ENCODE results near the gene STRIP2.

GRCh38 chr7:129401967-129402860 lies 32.0 kb upstream of the STRIP2 start:
- no peak for TF ChIP-seq CTCF (IDR thresholded peaks at IDR 0.05; ENCODE audit: poor library complexity, severe bottlenecking)
- no peak for TF ChIP-seq EZH2 (IDR thresholded peaks at IDR 0.05; ENCODE audit: borderline replicate concordance, insufficient read depth, low read length, poor library complexity, severe bottlenecking)
- TF ChIP-seq RAD21 (conservative IDR thresholded peaks at IDR 0.05), result no peak
- TF ChIP-seq EP300 (conservative IDR thresholded peaks at IDR 0.05; ENCODE audit: poor library complexity, severe bottlenecking), result no peak

Measured in neural cell (in vitro differentiated cells).